Ishikawa (cell line): Measurements from ENCODE around the gene SACS.

Experiments
- EP300 ChIP-seq: IDR thresholded peaks from 2 replicates; pipeline ENCODE4 v1.6.1; 2012; ENCODE audit warnings: borderline replicate concordance
- MAX ChIP-seq: IDR thresholded peaks from 2 replicates; pipeline ENCODE4 v1.6.1; 2012
- RAD21 ChIP-seq: IDR thresholded peaks from 2 replicates; pipeline ENCODE4 v1.6.1; 2012; ENCODE audit warnings: low read depth
- TCF12 ChIP-seq: IDR thresholded peaks from 2 replicates; pipeline ENCODE4 v1.6.1; 2012; ENCODE audit warnings: low read depth
- TEAD4 ChIP-seq: IDR thresholded peaks from 2 replicates; pipeline ENCODE4 v1.6.1; 2012
- YY1 ChIP-seq: IDR thresholded peaks from 2 replicates; pipeline ENCODE4 v1.6.1; 2012; ENCODE audit warnings: low read depth
- ZBTB7A ChIP-seq: IDR thresholded peaks from 2 replicates; pipeline ENCODE4 v1.6.1; 2012; ENCODE audit warnings: low read depth
- TF ChIP-seq, protein P1 (sequence below): IDR thresholded peaks from 2 replicates; pipeline ENCODE4 v1.6.1; 2012
- TF ChIP-seq, protein P2 (sequence below): IDR thresholded peaks from 2 replicates; pipeline ENCODE4 v1.6.1; 2012; ENCODE audit warnings: low read depth, mild to moderate bottlenecking

DNA sequence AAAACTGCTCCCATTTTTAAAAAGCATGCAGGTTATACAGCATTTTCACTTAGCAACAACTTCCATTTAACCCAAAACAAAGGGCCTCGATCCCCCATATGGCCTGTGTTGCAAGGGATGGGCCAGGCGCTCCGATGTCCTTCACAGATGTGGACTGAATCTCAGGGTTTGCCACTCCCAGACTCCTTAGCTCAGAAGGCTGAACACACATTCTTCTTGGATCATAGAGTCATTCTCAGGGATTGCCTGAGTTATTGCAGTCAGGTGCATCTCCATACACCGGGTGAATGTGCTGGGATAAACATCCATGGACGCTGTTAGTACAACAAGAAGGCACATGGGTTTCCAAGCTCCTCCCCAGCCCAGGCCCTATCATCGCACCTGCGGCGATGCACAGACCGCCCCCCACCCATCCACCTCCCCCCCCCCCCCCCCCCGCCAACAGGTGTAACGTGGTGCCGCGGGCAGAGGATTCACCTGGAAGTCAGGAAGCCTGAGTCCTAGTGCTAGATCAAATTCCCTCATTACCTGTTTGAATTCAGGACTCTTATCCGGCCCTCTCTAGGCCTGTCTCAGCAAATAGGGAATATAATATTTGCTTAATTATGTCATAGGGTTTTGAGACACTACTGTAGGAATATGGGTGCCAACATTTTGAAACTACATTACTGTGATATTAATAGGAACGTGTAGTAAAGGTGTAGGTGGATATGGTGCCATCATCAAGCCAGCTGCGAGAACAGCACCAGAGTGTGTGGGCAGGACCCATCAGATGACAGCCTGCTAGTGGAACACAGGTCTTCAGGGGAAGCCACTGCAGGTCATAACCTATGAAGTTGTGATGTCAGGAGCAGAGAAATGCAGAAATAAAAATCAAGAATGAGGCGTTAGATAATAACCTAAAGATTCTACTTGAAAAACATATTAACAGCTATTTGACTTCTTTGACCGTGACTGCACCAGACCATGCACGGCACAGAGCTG, 110.9 kb downstream of the SACS start:
- TF ChIP-seq TEAD4: no peak
- TF ChIP-seq EP300: no peak
- no peak for TF ChIP-seq YY1
- TF ChIP-seq, protein P1, sequence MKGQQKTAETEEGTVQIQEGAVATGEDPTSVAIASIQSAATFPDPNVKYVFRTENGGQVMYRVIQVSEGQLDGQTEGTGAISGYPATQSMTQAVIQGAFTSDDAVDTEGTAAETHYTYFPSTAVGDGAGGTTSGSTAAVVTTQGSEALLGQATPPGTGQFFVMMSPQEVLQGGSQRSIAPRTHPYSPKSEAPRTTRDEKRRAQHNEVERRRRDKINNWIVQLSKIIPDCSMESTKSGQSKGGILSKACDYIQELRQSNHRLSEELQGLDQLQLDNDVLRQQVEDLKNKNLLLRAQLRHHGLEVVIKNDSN: no peak
- no peak for TF ChIP-seq TCF12
- TF ChIP-seq, protein P2, sequence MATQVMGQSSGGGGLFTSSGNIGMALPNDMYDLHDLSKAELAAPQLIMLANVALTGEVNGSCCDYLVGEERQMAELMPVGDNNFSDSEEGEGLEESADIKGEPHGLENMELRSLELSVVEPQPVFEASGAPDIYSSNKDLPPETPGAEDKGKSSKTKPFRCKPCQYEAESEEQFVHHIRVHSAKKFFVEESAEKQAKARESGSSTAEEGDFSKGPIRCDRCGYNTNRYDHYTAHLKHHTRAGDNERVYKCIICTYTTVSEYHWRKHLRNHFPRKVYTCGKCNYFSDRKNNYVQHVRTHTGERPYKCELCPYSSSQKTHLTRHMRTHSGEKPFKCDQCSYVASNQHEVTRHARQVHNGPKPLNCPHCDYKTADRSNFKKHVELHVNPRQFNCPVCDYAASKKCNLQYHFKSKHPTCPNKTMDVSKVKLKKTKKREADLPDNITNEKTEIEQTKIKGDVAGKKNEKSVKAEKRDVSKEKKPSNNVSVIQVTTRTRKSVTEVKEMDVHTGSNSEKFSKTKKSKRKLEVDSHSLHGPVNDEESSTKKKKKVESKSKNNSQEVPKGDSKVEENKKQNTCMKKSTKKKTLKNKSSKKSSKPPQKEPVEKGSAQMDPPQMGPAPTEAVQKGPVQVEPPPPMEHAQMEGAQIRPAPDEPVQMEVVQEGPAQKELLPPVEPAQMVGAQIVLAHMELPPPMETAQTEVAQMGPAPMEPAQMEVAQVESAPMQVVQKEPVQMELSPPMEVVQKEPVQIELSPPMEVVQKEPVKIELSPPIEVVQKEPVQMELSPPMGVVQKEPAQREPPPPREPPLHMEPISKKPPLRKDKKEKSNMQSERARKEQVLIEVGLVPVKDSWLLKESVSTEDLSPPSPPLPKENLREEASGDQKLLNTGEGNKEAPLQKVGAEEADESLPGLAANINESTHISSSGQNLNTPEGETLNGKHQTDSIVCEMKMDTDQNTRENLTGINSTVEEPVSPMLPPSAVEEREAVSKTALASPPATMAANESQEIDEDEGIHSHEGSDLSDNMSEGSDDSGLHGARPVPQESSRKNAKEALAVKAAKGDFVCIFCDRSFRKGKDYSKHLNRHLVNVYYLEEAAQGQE: no peak
- no peak for TF ChIP-seq RAD21
- no peak for TF ChIP-seq ZBTB7A
- TF ChIP-seq MAX: no peak
